Vagina (tissue), 2 donors: ENCODE measurements around the gene MT4. TPM values are rescaled to one million over a fixed set of nuclear protein-coding genes. Genes with fewer than 3 reads are reported as not detected.

ENCODE experiments used
- DNase-seq, 2 donors: peaks; one replicate each; pipeline ENCODE4 v3.0.0-alpha.2; 2017; ENCODE audit errors: extremely low spot score in 2 of 2
- H3K27ac ChIP-seq: fragments of 200-600 bp; sonication (generic); one replicate; pipeline ENCODE4 v1.5.1; 2019
- H3K27me3 ChIP-seq: fragments of 200-600 bp; sonication (generic); one replicate; pipeline ENCODE4 v1.5.1; 2019
- H3K36me3 ChIP-seq, 2 donors: fragments of 200-600 bp; sonication (generic); one replicate each; pipeline ENCODE4 v1.5.1; 2017 to 2019
- H3K4me1 ChIP-seq: fragments of 200-600 bp; sonication (generic); one replicate; pipeline ENCODE4 v1.5.1; 2019
- H3K4me3 ChIP-seq, 2 donors: fragments of 200-600 bp; sonication (generic); 1 replicate in 1 of 2; 2 replicates in 1 of 2; pipeline ENCODE4 v1.5.1; 2016 to 2019
- H3K9me3 ChIP-seq: fragments of 200-600 bp; sonication (generic); one replicate; pipeline ENCODE4 v1.5.1; 2019
- POLR2A ChIP-seq, 2 donors: fragments of 450-650 bp; IDR thresholded peaks; one replicate each; pipeline ENCODE4 v1.6.1; 2017; ENCODE audit warnings: antibody characterized with exemption in 2 of 2, mild to moderate bottlenecking in 2 of 2, moderate library complexity in 2 of 2
- POLR2AphosphoS5 ChIP-seq, 2 donors: sonication (generic); formaldehyde crosslinking; IDR thresholded peaks; one replicate each; pipeline ENCODE4 v1.9.0; 2017; ENCODE audit warnings: antibody characterized with exemption in 2 of 2, mild to moderate bottlenecking in 2 of 2, low read depth in 1 of 2; ENCODE audit not compliant: insufficient read depth in 1 of 2
- intact Hi-C: fragments of 100-400 bp; cut with DNase I; formaldehyde crosslinking; loops from one replicate; pipeline ENCODE4 v1.15.1; 2023
- total RNA-seq: library from RNA; depleted of rRNA; stranded (reverse); fragments of >200 nt; gene quantifications from one replicate; pipeline ENCODE4 v1.2.3, GENCODE V29; 2016
- TF ChIP-seq, protein P1 (sequence below), 3 experiments: fragments of 450-650 bp in 2 of 3; fragments of 200-600 bp in 1 of 3; sonication (generic) in 1 of 3; IDR thresholded peaks; one replicate each; pipeline ENCODE4 v1.5.1; 2017 to 2019; ENCODE audit warnings: antibody characterized with exemption in 3 of 3, mild to moderate bottlenecking in 2 of 3, moderate library complexity in 2 of 3

The MT4 gene
- total RNA-seq, 1 donor from 2014 or later: 25.8 TPM

DNA sequence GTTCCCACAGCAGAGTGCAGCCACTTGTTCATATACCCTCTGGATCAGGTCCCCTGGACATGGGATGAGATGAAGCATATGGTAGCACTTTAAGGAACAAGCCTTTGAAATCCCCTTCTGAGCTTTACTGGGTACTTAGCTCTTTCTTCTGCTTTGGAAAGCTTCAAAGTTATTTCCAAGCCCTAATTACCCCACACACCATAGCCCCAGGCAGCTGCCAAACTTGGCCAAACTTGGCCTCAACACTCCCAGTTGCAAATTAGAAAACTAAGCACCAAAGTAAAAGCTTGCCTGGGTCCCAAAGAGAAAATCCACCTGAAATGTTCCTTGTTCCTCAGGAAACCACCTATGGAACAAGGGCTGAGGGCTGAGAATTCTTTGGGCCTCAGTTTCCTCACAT is 15.7 kb upstream of the MT4 start:
- DNase-seq: no peak
- H3K27me3 ChIP-seq: no peaks in the 10 kb centered on the region
- peak overlapping the region; percentile 73 for H3K27ac ChIP-seq
- no peaks in the 10 kb centered on the region for H3K36me3 ChIP-seq
- intact Hi-C loops: no loop called here
- H3K4me1 ChIP-seq: peaks cover 65% of the 10 kb centered on the region
- H3K4me3 ChIP-seq: no peak overlapping the region
- no peaks in the 10 kb centered on the region for H3K9me3 ChIP-seq
- TF ChIP-seq, protein P1, sequence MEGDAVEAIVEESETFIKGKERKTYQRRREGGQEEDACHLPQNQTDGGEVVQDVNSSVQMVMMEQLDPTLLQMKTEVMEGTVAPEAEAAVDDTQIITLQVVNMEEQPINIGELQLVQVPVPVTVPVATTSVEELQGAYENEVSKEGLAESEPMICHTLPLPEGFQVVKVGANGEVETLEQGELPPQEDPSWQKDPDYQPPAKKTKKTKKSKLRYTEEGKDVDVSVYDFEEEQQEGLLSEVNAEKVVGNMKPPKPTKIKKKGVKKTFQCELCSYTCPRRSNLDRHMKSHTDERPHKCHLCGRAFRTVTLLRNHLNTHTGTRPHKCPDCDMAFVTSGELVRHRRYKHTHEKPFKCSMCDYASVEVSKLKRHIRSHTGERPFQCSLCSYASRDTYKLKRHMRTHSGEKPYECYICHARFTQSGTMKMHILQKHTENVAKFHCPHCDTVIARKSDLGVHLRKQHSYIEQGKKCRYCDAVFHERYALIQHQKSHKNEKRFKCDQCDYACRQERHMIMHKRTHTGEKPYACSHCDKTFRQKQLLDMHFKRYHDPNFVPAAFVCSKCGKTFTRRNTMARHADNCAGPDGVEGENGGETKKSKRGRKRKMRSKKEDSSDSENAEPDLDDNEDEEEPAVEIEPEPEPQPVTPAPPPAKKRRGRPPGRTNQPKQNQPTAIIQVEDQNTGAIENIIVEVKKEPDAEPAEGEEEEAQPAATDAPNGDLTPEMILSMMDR (IDR thresholded peaks at IDR 0.05): no peak
- TF ChIP-seq POLR2A (IDR thresholded peaks at IDR 0.05) (no peak), POLR2AphosphoS5 (IDR thresholded peaks at IDR 0.05; ENCODE audit: insufficient read depth in 1 of 2, low read depth in 1 of 2) (no peak)

DNA sequence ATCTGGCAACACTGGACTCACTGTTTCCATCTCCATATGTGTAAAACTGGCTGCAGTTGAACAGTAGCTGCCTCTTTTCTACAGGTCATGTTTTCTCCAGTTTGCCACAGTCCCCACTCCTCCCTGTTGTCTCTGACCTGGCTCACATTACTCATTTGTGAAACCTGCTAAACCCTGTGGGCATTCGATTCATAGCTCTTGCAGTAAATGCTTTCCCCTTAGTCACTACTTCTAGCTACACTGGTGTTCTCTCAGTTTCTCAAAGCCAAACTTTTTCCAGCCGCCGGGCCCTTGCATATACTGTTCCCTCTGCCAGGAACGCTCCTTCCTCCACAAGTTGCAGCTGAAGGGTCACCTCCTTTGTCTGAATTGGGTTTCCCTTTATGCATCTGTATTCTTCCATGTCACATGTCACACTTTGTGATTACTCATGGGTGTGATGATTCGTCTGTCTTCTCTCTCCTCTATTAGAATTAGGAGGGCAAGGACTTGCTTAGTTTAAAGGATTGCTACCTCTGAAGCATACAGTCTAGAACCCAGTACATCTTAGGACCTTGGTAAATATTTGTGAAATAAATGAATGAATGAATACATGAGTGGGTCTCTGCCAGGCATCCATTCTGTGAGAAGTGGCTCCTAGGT is 15.0 kb upstream of the MT4 start:
- H3K36me3 ChIP-seq: no peaks in the 10 kb centered on the region
- intact Hi-C loops: no loop called here
- H3K4me1 ChIP-seq: peaks cover 65% of the 10 kb centered on the region
- no peak for TF ChIP-seq POLR2A (IDR thresholded peaks at IDR 0.05)
- TF ChIP-seq POLR2AphosphoS5 (IDR thresholded peaks at IDR 0.05; ENCODE audit: insufficient read depth in 1 of 2, low read depth in 1 of 2): no peak
- TF ChIP-seq, protein P1 (IDR thresholded peaks at IDR 0.05): no peak
- DNase-seq: no peak
- H3K4me3 ChIP-seq: no peak overlapping the region
- H3K27me3 ChIP-seq: no peaks in the 10 kb centered on the region
- no peaks in the 10 kb centered on the region for H3K9me3 ChIP-seq
- peak overlapping the region; percentile 73 for H3K27ac ChIP-seq

DNA sequence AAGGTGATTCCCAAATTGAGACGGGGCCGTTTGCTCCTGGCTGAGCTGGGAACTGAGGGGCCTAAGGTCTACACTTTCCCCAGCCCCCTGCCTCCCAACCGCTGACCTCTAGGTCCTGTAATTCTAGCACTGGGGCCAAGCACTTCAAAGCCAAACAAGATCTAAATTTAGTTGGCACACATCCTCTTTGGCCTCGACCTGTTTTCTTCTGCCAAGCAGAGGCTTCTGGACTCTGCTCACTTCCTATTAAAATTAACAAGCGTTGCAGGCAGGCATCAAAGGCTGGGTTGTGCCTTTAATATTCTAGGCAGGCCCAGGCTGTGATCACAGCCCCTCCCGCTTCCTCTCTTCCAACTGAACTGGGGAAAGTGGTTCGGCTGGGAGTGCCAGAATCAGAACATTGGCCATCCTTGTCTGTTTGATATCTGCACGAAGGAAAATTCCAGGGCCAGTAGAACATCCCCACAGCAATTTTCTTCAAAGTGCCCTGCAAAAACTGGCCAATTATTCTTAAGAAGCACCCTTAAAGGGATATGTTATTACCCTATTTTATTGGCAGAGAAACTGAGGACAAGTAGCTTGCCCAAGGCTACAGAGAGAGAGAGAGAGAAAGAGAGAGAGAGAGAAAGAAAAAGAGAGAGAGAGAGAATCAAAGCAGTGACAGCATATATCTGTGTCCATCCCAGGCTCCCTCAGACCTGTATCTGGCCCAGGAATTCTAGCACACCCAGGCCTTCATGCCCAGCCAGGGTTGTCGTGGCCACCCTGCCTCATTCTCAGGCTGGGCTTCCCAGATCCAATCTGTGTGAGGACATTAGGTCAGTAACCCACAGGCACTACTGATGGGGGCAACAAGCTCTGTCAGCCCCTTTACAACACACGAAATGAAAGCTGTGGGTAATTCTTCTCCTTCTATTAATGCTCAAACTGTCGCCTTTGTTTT is 12.8 kb upstream of the MT4 start:
- Histone ChIP-seq H3K27me3 (no peaks in the 10 kb centered on the region), H3K36me3 (no peaks in the 10 kb centered on the region), H3K27ac (peak overlapping the region; percentile 72), H3K4me1 (peaks cover 60% of the 10 kb centered on the region), H3K9me3 (no peaks in the 10 kb centered on the region), H3K4me3 (no peak overlapping the region)
- intact Hi-C loops: no loop called here
- TF ChIP-seq, protein P1 (IDR thresholded peaks at IDR 0.05): no peak
- TF ChIP-seq POLR2A (IDR thresholded peaks at IDR 0.05) (no peak), POLR2AphosphoS5 (IDR thresholded peaks at IDR 0.05; ENCODE audit: insufficient read depth in 1 of 2, low read depth in 1 of 2) (peak in 1 of 2 donors; percentile 75)
- no peak for DNase-seq

DNA sequence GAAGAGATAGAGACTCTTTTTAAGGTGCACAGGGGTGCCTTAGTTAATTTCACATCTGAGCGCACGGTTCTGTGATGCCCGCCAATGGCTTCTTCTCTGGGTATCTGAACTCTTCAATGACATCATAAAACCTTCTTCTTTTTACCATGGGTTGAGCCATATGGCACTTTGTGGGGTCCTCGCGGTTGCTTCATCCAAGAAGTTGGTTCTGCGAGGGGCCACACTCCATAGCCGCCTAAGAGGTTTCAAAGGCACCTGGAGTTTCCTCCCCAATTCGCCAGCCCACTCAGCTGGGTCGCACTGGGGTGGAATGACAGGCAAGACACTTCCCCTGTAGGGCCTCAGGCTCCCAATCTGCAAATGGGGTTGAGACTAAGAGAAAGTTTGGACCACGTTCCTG is 10.4 kb upstream of the MT4 start:
- no peak for DNase-seq
- no peaks in the 10 kb centered on the region for H3K9me3 ChIP-seq
- H3K4me3 ChIP-seq: no peak overlapping the region
- no peaks in the 10 kb centered on the region for H3K36me3 ChIP-seq
- no peak overlapping the region for H3K27ac ChIP-seq
- H3K27me3 ChIP-seq: no peaks in the 10 kb centered on the region
- peaks cover 45% of the 10 kb centered on the region for H3K4me1 ChIP-seq
- TF ChIP-seq POLR2AphosphoS5 (IDR thresholded peaks at IDR 0.05; ENCODE audit: insufficient read depth in 1 of 2, low read depth in 1 of 2): no peak
- TF ChIP-seq, protein P1 (IDR thresholded peaks at IDR 0.05): no peak
- intact Hi-C loops: no loop called here
